ENCODE results near the gene KLF5. TPM values are rescaled to one million over a fixed set of nuclear protein-coding genes. Genes with fewer than 3 reads are reported as not detected.
A peak's percentile ranks its signal among the peaks of the same experiment; 100 is the strongest.

The KLF5 gene
- total and polyA plus RNA-seq, 4 donors = 22.2 to 58.6 (median 47.7) TPM

GRCh38 chr13:73103238-73103637, 44.4 kb downstream of the KLF5 start:
- Histone ChIP-seq H3K27ac (ENCODE audit: low read depth in 1 of 2, low read length in 1 of 2) (no peak overlapping the region), H3K9ac (ENCODE audit: insufficient read depth in 1 of 2, low read length in 2 of 2) (no peak overlapping the region), H3K4me1 (ENCODE audit: control insufficient read depth in 5 of 5, insufficient read depth in 5 of 5, low read length in 5 of 5) (peaks cover 0 to 4% (median 0%) of the 10 kb centered on the region in 5 donors), H3K4me3 (no peak overlapping the region), H3K36me3 (ENCODE audit: control insufficient read depth in 4 of 4, insufficient read depth in 4 of 4, low read length in 4 of 4) (no peaks in the 10 kb centered on the region), H3K27me3 (ENCODE audit: control insufficient read depth in 3 of 3, insufficient read depth in 3 of 3, low read length in 2 of 3) (no peaks in the 10 kb centered on the region), H3K9me3 (ENCODE audit: control insufficient read depth in 4 of 4, insufficient read depth in 3 of 4, low read length in 3 of 4) (no peaks in the 10 kb centered on the region)
- DNase-seq (peak in 2 of 3 donors; percentile 16), ATAC-seq (ENCODE audit: insufficient read depth, low FRiP score) (no peak)
- 50 to 67% methylated on average over 1 of the region's 1 CpG for WGBS, 2 donors
- TF ChIP-seq, protein P1, sequence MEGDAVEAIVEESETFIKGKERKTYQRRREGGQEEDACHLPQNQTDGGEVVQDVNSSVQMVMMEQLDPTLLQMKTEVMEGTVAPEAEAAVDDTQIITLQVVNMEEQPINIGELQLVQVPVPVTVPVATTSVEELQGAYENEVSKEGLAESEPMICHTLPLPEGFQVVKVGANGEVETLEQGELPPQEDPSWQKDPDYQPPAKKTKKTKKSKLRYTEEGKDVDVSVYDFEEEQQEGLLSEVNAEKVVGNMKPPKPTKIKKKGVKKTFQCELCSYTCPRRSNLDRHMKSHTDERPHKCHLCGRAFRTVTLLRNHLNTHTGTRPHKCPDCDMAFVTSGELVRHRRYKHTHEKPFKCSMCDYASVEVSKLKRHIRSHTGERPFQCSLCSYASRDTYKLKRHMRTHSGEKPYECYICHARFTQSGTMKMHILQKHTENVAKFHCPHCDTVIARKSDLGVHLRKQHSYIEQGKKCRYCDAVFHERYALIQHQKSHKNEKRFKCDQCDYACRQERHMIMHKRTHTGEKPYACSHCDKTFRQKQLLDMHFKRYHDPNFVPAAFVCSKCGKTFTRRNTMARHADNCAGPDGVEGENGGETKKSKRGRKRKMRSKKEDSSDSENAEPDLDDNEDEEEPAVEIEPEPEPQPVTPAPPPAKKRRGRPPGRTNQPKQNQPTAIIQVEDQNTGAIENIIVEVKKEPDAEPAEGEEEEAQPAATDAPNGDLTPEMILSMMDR (IDR thresholded peaks at IDR 0.05; ENCODE audit: control extremely low read depth, extremely low read depth) = no peak

DNA sequence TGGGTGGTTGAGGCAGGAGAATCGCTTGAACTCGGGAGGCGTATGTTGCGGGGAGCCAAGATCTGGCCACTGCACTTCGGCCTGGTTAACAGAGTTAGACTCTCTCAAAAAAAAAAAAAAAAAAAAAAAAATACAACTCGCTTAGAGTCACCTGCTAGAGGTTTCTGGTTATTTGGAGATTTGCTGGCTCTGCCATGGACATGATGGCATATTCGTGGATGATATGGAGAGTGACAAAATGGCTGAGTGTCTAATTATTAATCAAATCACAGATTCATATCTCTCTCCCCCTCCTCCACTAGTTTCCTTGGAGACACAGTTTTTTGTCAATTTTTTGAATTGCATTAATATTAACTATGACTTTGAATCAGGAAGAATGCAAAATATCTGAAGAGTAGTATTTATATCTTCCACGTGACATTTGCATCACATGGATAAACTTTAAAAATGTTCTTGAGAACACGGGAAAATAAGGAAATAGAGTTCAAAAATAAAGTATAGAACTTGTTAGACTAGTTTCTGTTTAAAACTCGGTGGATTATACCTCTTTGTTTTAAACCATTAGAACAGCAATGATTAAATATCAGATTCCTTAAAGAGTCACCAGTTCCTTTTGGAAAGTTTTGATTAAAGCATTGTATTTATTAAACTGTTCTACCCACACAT, 47.8 kb downstream of the KLF5 start:
- TF ChIP-seq, protein P1 (IDR thresholded peaks at IDR 0.05; ENCODE audit: control extremely low read depth, extremely low read depth) = no peak
- H3K36me3 ChIP-seq (ENCODE audit: control insufficient read depth in 4 of 4, insufficient read depth in 4 of 4, low read length in 4 of 4) = no peaks in the 10 kb centered on the region
- DNase-seq = peak in 2 of 3 donors; percentile 12 to 43
- no peaks in the 10 kb centered on the region for H3K9me3 ChIP-seq (ENCODE audit: control insufficient read depth in 4 of 4, insufficient read depth in 3 of 4, low read length in 3 of 4)
- peaks cover 0 to 8% (median 0%) of the 10 kb centered on the region in 5 donors for H3K4me1 ChIP-seq (ENCODE audit: control insufficient read depth in 5 of 5, insufficient read depth in 5 of 5, low read length in 5 of 5)
- no peaks in the 10 kb centered on the region for H3K27me3 ChIP-seq (ENCODE audit: control insufficient read depth in 3 of 3, insufficient read depth in 3 of 3, low read length in 2 of 3)
- H3K4me3 ChIP-seq = no peak overlapping the region
- no peak overlapping the region for H3K9ac ChIP-seq (ENCODE audit: insufficient read depth in 1 of 2, low read length in 2 of 2)
- H3K27ac ChIP-seq (ENCODE audit: low read depth in 1 of 2, low read length in 1 of 2) = no peak overlapping the region
- ATAC-seq (ENCODE audit: insufficient read depth, low FRiP score) = no peak
- WGBS, 2 donors = 79 to 87% methylated on average over 10 of the region's 10 CpGs

DNA sequence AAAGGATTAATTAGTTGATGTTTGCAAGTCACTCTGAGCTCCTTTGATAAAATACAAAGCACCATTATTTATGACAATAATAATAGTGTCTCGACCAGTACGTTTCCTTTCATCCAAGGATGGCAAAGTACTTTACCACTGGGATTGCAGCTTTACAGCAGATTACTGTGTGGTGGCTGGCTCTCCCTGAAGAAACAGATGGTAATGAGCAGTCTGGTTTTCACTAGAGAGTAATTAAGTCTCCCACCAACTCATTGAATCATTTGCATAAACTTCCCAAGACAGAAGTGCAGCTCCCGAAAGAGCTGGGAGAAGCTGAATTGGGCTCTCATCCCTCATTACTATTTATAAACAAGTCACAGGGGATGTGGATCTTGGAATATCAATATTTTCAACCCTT, 48.7 kb downstream of the KLF5 start:
- DNase-seq (no peak), ATAC-seq (ENCODE audit: insufficient read depth, low FRiP score) (no peak)
- Histone ChIP-seq H3K9ac (ENCODE audit: insufficient read depth in 1 of 2, low read length in 2 of 2) (no peak overlapping the region), H3K36me3 (ENCODE audit: control insufficient read depth in 4 of 4, insufficient read depth in 4 of 4, low read length in 4 of 4) (no peaks in the 10 kb centered on the region), H3K27ac (ENCODE audit: low read depth in 1 of 2, low read length in 1 of 2) (no peak overlapping the region), H3K9me3 (ENCODE audit: control insufficient read depth in 4 of 4, insufficient read depth in 3 of 4, low read length in 3 of 4) (no peaks in the 10 kb centered on the region), H3K4me1 (ENCODE audit: control insufficient read depth in 5 of 5, insufficient read depth in 5 of 5, low read length in 5 of 5) (peaks cover 0 to 8% (median 0%) of the 10 kb centered on the region in 5 donors), H3K27me3 (ENCODE audit: control insufficient read depth in 3 of 3, insufficient read depth in 3 of 3, low read length in 2 of 3) (no peaks in the 10 kb centered on the region), H3K4me3 (no peak overlapping the region)
- TF ChIP-seq, protein P1 (IDR thresholded peaks at IDR 0.05; ENCODE audit: control extremely low read depth, extremely low read depth) = no peak
- 74 to 86% methylated on average over 3 of the region's 3 CpGs for WGBS, 2 donors

- H3K27me3 ChIP-seq (ENCODE audit: control insufficient read depth in 3 of 3, insufficient read depth in 3 of 3, low read length in 2 of 3) = no peaks in the 10 kb centered on the region
- no peak overlapping the region for H3K27ac ChIP-seq (ENCODE audit: low read depth in 1 of 2, low read length in 1 of 2)
- H3K4me3 ChIP-seq = no peak overlapping the region
- ATAC-seq (ENCODE audit: insufficient read depth, low FRiP score) = no peak
- no peaks in the 10 kb centered on the region for H3K36me3 ChIP-seq (ENCODE audit: control insufficient read depth in 4 of 4, insufficient read depth in 4 of 4, low read length in 4 of 4)
- H3K9me3 ChIP-seq (ENCODE audit: control insufficient read depth in 4 of 4, insufficient read depth in 3 of 4, low read length in 3 of 4) = no peaks in the 10 kb centered on the region
- 42 to 54% methylated on average over 8 of the region's 8 CpGs for WGBS, 2 donors
- TF ChIP-seq, protein P1 (IDR thresholded peaks at IDR 0.05; ENCODE audit: control extremely low read depth, extremely low read depth) = no peak
- H3K4me1 ChIP-seq (ENCODE audit: control insufficient read depth in 5 of 5, insufficient read depth in 5 of 5, low read length in 5 of 5) = peaks cover 0 to 8% (median 0%) of the 10 kb centered on the region in 5 donors
- H3K9ac ChIP-seq (ENCODE audit: insufficient read depth in 1 of 2, low read length in 2 of 2) = no peak overlapping the region
- DNase-seq = no peak
Measured at GRCh38 chr13:73107970-73108369, 49.2 kb downstream of the KLF5 start.
